ENCODE measurements around the gene NACC2.

DNA sequence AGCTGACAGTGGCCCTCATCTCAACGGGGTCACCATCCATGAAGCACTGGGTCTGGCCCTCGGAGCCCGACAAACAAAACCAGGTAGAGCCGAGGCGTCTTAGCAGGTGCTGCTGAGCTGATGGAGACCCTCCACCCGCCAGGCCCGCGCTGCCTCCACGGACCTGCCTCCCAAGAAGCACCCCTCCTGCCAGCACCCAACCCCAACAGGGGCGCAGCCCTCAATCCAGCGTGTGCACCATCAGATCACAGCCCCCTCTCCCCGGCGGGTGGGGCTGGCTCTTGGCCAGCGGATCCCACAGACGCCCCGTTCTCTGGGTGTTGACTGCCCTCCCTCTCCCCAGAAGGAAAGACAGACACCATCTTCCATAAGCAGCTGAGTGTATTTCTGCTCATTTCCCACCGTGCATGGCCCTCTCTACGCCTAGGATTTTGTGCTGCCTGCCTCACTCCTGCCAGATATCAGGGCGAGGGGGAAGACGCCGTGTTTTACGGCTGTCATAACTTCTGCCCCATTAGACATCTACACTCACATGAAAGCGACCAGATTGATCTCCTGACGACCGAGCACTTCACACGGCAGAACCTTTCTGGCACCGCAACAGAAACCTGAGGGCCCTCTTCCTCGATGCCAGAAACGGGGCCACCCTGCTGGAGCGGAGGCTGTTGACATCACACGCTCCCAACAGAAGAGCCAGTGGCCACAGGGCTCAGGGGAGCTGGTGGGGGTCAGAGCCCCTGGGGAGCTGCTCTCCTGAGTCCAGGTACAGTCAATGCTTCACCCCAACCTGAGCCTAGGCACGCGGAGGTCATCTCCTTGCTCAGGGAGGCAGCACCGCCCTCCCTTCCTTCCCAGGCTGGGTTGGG is 12.4 kb downstream of the NACC2 start:
- TF ChIP-seq CTCF (optimal IDR thresholded peaks at IDR 0.05 in 1 of 3, IDR thresholded peaks at IDR 0.05 in 1 of 3, conservative IDR thresholded peaks at IDR 0.05 in 1 of 3; ENCODE audit: extremely low read depth in 1 of 3, insufficient read depth in 2 of 3, low read length in 3 of 3) (no peak), EZH2 (IDR thresholded peaks at IDR 0.05; ENCODE audit: low read length) (no peak)
